Neural progenitor cell (in vitro differentiated cells): Measurements from ENCODE around the gene WDR86.

Experiments
- CTCF ChIP-seq: fragments of 200-600 bp; sonication (generic); IDR thresholded peaks from 2 replicates; pipeline ENCODE4 v1.5.1; 2017; ENCODE audit warnings: antibody characterized with exemption, mild to moderate bottlenecking
- EZH2phosphoT487 ChIP-seq: fragments of 200-600 bp; sonication (generic); IDR thresholded peaks from 2 replicates; pipeline ENCODE4 v1.6.1; 2017; ENCODE audit warnings: antibody characterized with exemption

GRCh38 chr7:151399305-151399601, 10.6 kb downstream of the WDR86 start:
- TF ChIP-seq CTCF (no peak), EZH2phosphoT487 (no peak)
